HK-2 (cell line): ENCODE data around the gene UBAP1.
A peak's percentile ranks its signal among the peaks of the same experiment; 100 is the strongest.
"Not testable (repeated sequence)": the region's sequence is repeated elsewhere in the genome, so short reads cannot be mapped to it uniquely, and the experiment has no call there.

Experiments
- DNase-seq: peaks from one replicate; pipeline ENCODE4 v3.0.0-alpha.2; 2018; ENCODE audit not compliant: unreplicated experiment

Gene UBAP1

DNA sequence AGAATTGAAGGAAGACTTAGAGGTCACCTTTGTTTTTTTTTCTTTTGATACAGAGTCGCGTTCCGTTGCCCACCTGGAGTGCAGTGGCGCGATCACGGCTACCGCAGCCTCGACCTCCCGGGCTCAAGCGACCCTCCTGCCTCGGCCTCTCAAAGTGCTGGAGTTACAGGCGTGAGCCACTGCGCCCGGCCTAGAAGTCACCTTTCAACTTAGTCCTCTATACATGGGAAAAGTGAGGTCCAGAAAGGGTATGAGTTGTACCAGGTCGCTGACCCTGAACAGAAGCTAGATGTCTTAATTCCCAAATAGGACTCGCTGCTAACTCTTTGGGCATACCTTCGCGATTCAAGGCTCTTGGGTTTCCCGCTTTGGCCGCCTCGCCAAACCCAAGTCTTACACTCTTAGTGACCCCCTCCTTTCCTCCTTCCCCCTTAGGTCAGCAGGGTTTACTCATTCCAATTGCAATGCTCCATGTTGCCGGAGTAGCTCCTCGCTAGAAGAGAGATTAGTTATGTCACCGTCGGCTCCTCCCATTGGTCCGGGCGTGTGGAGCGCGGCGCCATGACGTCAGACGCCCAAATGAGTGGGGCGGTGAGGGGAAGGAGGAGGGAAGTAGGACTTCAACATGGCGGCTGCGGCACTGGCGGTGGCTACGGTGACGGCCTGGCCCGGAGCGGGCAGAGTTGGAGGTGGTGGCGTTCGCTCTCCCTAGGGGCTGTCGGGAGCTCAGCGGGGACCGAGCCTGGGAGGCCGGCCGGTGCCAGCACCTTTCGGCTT, at the start of gene UBAP1:
UBAP1 (plus strand) TSS at position 608 of the 777 bp plus-strand sequence. CDS start 41,872 bp downstream, outside the sequence.
- DNase-seq = peak; percentile 90

GRCh38 chr9:34131571-34131970, 47.3 kb upstream of the UBAP1 start:
- no peak for DNase-seq

- DNase-seq = no peak
These were observed 45.4 kb upstream of the UBAP1 start for GRCh38 chr9:34133436-34133949.

GRCh38 chr9:34134521-34134920, 44.3 kb upstream of the UBAP1 start:
- no peak for DNase-seq

GRCh38 chr9:34138644-34139043, 40.2 kb upstream of the UBAP1 start:
- not testable (repeated sequence) for DNase-seq

DNA sequence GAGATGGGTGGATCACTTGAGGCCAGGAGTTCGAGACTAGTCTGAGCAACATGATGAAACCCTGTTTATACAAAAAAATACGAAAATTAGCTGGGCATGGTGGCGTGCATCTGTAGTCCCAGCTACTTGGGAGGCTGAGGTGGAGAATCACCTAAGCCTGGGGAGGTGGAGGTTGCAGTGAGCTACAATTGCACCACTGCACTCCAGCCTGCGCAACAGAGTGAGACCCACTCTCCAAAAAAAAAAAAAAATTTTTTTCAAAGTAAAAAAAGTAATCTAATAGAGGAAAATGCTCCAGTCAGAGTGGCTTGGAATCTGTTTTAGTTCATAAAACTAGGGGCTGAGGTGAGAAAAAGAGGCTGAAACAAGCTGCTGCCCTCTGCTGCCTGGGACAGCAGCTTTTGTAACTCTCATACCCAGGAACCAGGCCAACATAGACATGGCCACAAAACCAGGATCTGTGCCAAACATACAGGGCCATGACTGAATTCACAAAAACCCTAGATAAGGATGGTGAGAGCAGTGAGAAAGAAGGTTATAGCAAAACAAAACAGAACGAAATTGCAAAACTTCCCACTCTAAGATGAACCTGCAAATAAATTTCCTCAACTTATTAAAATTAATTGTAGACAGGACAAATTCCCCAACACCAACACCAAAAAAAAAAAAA, 39.2 kb upstream of the UBAP1 start:
- DNase-seq = no peak

- DNase-seq = no peak
These were observed 38.0 kb upstream of the UBAP1 start for GRCh38 chr9:34140853-34141252.

GRCh38 chr9:34143116-34143515, 35.7 kb upstream of the UBAP1 start:
- no peak for DNase-seq

- no peak for DNase-seq
These were observed 33.7 kb upstream of the UBAP1 start for GRCh38 chr9:34145165-34145564.

- DNase-seq = no peak
These were observed 27.4 kb upstream of the UBAP1 start for GRCh38 chr9:34151398-34151797.

GRCh38 chr9:34154057-34154456, 24.8 kb upstream of the UBAP1 start:
- DNase-seq = no peak

- DNase-seq = no peak
These were observed 21.5 kb upstream of the UBAP1 start for GRCh38 chr9:34157318-34157717.

- DNase-seq = no peak
These were observed 20.9 kb upstream of the UBAP1 start for GRCh38 chr9:34157898-34158297.

DNA sequence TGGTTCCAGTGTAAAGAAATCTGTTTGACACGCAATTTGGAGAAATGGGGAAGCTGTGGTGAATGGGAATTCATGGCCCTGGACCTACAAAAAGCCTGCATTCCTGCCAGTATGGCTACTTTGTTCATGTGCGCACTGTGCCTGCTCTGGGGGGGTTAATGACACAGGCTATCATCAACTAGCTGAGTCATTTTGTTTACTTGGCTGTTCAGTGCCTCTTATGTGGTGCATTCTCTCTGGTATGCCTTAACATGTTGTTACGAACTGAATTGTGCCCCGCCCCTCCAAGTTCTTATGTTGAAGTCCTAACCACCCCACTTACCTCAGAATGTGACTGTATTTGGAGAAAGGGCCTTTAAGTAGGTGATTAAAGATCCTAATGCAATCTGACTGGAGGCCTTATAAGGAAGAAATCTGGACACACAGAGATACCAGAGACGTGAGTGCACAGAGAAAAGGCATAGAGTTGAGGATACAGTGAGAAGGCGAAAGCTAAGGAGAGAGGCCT, 20.4 kb upstream of the UBAP1 start:
- no peak for DNase-seq

DNA sequence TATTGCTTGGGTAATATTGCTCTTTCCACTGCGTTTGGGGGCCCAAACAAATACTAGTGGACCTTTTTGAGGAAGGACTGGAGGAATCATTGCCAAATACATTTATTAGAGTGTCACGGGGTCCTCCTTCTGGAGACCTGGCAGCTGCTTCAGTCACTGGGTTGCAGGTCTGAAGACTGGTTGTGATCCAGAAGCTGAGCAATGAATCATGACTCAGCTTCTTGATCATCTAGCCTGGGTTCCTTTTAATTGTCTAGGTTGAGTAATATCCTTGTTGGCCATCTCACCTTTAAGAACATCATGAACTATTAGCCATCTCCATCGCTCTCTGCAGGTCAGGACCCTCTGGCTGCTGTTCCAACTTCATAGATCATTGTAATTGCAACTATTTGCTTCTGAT, 15.4 kb upstream of the UBAP1 start:
- no peak for DNase-seq

DNA sequence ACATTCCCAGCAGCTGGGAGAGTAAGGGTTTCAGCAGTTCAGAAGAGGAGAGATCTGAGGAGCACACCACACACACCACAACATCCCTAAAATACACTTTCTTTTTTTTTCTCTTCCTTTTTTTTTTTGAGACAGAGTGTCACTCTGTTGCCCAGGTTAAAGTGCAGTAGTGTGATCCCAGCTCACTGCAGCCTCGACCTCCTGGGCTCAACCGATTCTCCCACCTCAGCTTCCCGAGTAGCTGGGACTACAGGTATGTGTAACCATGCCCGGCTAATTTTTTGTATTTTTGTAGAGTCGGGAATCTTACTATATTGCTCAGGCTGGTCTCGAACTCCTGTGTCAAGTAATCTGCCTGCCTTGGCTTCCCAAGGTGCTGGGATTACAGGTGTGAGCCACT, 9.7 kb upstream of the UBAP1 start:
- DNase-seq = no peak

- DNase-seq = no peak
These were observed 8.4 kb upstream of the UBAP1 start for GRCh38 chr9:34170237-34170991.

- no peak for DNase-seq
These were observed 6.9 kb upstream of the UBAP1 start for GRCh38 chr9:34171753-34172535.

DNA sequence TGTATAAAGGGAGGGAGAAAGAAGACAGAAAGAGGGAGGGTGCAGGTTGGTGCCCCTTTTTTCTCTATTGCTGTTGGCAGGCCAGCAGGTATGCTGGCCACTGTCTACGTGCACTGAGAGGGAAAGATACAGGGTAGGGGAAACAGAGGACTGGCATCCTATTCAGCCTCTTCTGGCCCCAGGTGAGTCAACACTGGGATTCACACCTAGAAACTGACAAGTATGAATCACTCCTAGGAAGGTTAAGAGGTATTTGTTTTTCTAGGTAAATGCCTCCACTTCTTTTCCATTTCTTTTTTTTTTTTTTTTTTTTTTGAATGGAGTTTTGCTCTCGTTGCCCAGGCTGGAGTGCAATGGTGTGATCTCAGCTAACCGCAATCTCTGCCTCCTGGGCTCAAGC, 2.8 kb upstream of the UBAP1 start:
- no peak for DNase-seq

DNA sequence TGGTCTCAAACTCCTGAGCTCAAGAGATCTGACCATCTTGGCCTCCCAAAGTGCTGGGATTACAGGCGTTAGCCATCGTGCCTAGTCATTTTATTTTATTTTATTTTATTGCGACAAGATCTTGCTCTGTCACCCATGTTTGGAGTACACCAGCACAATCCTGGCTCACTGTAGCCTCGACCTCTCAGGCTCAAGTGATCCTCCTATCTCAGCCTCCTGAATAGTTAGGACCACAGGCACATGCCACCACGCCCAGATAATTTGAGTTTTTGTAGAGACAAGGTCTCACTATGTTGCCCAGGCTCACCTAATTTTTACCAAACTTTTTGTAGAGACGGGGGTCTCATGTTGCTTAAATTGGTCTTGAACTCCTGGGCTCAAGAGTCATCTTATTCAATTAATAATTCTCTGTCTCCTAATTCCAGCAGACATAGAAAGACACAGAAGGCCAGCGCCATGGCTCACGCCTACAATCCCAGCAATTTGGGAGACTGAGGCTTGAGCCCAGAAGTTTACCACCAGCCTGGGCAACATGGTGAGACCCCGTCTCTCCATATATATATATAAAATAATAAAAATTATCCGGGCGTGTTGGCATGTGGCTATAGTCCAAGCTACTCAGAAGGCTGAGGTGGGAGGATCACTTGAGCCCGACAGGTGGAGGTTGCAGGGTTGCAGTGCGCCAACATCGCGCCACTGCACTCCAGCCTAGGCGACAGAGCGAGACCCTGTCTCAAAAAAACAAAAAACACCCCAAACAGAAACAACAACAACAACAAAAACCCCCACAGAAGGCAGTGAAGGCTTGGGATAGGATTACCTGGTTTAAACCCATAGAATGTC, 1.0 kb upstream of the UBAP1 start:
- DNase-seq = no peak
